ENCODE results near the gene APOL5.

GRCh38 chr22:35683560-35683959 is 34.1 kb upstream of the APOL5 start:
- TF ChIP-seq CTCF (IDR thresholded peaks at IDR 0.05; ENCODE audit: insufficient read depth, low read length, poor library complexity, severe bottlenecking) = no peak
- TF ChIP-seq EZH2phosphoT487 (conservative IDR thresholded peaks at IDR 0.05; ENCODE audit: low read length) = no peak

Measured in SU-DHL-6 (cell line).